H54 (cell line): ENCODE results near the gene OLFML2A.
"Not testable (repeated sequence)": the region's sequence is repeated elsewhere in the genome, so short reads cannot be mapped to it uniquely, and the experiment has no call there.

Experiments used
- DNase-seq: peaks from one replicate; pipeline ENCODE4 v3.0.0; 2011; ENCODE audit warnings: low spot score, mixed read lengths; ENCODE audit not compliant: insufficient read length
- FAIRE-seq: peaks from 3 replicates; lab custom pipeline; 2011; peaks lifted over from hg19 to GRCh38; lab: Jason Lieb, UNC
- POLR2A ChIP-seq: IDR thresholded peaks from 2 replicates; pipeline ENCODE4 v1.6.1; 2011; ENCODE audit warnings: low read depth, mild to moderate bottlenecking, low read length

OLFML2A gene

GRCh38 chr9:124776954-124777648 lies at the start of gene OLFML2A:
Gene OLFML2A, plus strand, starts transcription at chr9:124777133. Its CDS starts 138 bp downstream, at chr9:124777271.
- no peak for DNase-seq
- TF ChIP-seq POLR2A = 0 out of 2 replicates have a peak, but pooled peaks have one; percentile 30
- no peak for FAIRE-seq

GRCh38 chr9:124730772-124731171 lies 46.2 kb upstream of the OLFML2A start:
- DNase-seq = no peak
- no peak for TF ChIP-seq POLR2A
- FAIRE-seq = no peak

GRCh38 chr9:124733964-124734740 lies 42.8 kb upstream of the OLFML2A start:
- TF ChIP-seq POLR2A = no peak
- no peak for DNase-seq
- peak; percentile 20 for FAIRE-seq

- not testable (repeated sequence) for FAIRE-seq, DNase-seq
These were observed 42.2 kb upstream of the OLFML2A start for GRCh38 chr9:124734741-124735083.

GRCh38 chr9:124735121-124735520 lies 41.8 kb upstream of the OLFML2A start:
- peak; percentile 55 for DNase-seq

GRCh38 chr9:124738075-124738474 lies 38.9 kb upstream of the OLFML2A start:
- DNase-seq, FAIRE-seq: not testable (repeated sequence)

More at GRCh38 chr9:124735121-124735520, 41.8 kb upstream of the OLFML2A start:
- no peak for TF ChIP-seq POLR2A
- FAIRE-seq = peak; percentile 96

GRCh38 chr9:124739360-124739759 lies 37.6 kb upstream of the OLFML2A start:
- no peak for TF ChIP-seq POLR2A
- no peak for DNase-seq
- no peak for FAIRE-seq

GRCh38 chr9:124741149-124741548 lies 35.8 kb upstream of the OLFML2A start:
- no peak for TF ChIP-seq POLR2A
- no peak for FAIRE-seq
- DNase-seq = no peak

GRCh38 chr9:124741662-124742061 lies 35.3 kb upstream of the OLFML2A start:
- DNase-seq (no peak), FAIRE-seq (no peak)
- TF ChIP-seq POLR2A = no peak

- no peak for TF ChIP-seq POLR2A
- no peak for DNase-seq
- FAIRE-seq = peak; percentile 79
These were observed 34.0 kb upstream of the OLFML2A start for GRCh38 chr9:124742940-124743339.

GRCh38 chr9:124743686-124744348 lies 33.1 kb upstream of the OLFML2A start:
- DNase-seq = no peak
- TF ChIP-seq POLR2A = no peak
- peak; percentile 93 for FAIRE-seq

- no peak for TF ChIP-seq POLR2A
- peak; percentile 83 for FAIRE-seq
- no peak for DNase-seq
These were observed 29.9 kb upstream of the OLFML2A start for GRCh38 chr9:124747065-124747464.

- no peak for FAIRE-seq
- no peak for TF ChIP-seq POLR2A
- no peak for DNase-seq
These were observed 27.6 kb upstream of the OLFML2A start for GRCh38 chr9:124749284-124749683.

GRCh38 chr9:124749781-124750180 lies 27.2 kb upstream of the OLFML2A start:
- peak; percentile 80 for FAIRE-seq
- DNase-seq = no peak
- TF ChIP-seq POLR2A = no peak
